ENCODE data around the gene MTUS2.

MTUS2 gene

DNA sequence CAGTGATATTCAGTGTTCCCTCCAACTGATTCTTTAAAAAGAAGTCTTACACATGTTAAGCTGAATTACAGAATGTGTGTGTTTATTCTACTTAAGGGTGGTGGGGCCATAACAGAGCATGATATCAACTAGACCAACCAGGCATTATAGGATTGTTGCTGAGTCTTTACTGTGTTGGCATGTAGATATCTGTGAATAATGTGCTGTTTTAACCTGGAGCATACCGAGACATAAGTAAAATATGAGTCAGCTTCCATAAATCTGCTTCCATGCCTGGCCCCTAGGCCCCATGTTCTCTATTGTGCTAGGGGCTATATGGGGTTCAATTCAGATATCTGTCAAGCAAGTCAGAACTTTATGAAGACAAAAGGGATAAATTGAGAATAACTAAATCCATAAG is 295.7 kb downstream of the MTUS2 start:
- H3K36me3 ChIP-seq (ENCODE audit: insufficient read depth, low read length), result no peaks in the 10 kb centered on the region
- no peaks in the 10 kb centered on the region for H4K20me1 ChIP-seq (ENCODE audit: insufficient read depth, low read length)
- TF ChIP-seq EZH2 (IDR thresholded peaks at IDR 0.05; ENCODE audit: borderline replicate concordance, low read depth, low read length, severe bottlenecking), result no peak
- no peak for TF ChIP-seq CTCF (IDR thresholded peaks at IDR 0.05; ENCODE audit: borderline replicate concordance, extremely low read depth, low read length, poor library complexity, severe bottlenecking)
- H3K79me2 ChIP-seq (ENCODE audit: insufficient read depth, low read length), result no peaks in the 10 kb centered on the region
- no peaks in the 10 kb centered on the region for H3K27me3 ChIP-seq (ENCODE audit: insufficient read depth, low read length, poor library complexity)
- DNase-seq, result no peak
- no peak overlapping the region for H3K4me2 ChIP-seq (ENCODE audit: insufficient read depth, low read length)
- no peak overlapping the region for H3K4me3 ChIP-seq (ENCODE audit: low read depth in 1 of 2, low read length in 2 of 2)
- H3K9ac ChIP-seq (ENCODE audit: low read depth, low read length), result no peak overlapping the region
- H2AFZ ChIP-seq (ENCODE audit: low read depth, low read length), result no peak overlapping the region
- H3K27ac ChIP-seq (ENCODE audit: low read length), result no peak overlapping the region
- H3K9me3 ChIP-seq (ENCODE audit: insufficient read depth, low read length, severe bottlenecking), result no peaks in the 10 kb centered on the region
- no peaks in the 10 kb centered on the region for H3K4me1 ChIP-seq (ENCODE audit: insufficient read depth, low read length)
- no peak for ATAC-seq (ENCODE audit: insufficient read depth, low read depth)

DNA sequence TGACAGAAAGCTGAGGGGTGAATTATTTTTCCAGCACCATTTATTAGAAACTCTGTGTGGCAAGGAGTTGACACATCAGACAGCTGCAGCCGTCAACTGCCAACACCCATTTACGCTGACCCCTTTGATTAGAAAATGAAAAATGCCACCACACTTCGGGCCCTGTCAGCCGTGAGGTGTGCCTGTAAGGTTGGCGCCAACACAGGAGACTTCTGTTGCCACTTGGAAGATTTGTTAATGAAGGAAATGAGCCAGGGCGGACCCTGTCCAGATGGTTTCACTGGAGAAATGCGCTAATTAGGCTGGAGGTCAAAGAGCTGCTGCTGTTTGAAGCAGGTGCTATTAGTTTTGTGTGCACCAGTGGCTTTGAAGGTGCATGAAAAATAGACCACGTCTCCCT is 297.5 kb downstream of the MTUS2 start:
- no peak overlapping the region for H3K9ac ChIP-seq (ENCODE audit: low read depth, low read length)
- H3K9me3 ChIP-seq (ENCODE audit: insufficient read depth, low read length, severe bottlenecking), result no peaks in the 10 kb centered on the region
- no peak overlapping the region for H3K27ac ChIP-seq (ENCODE audit: low read length)
- H4K20me1 ChIP-seq (ENCODE audit: insufficient read depth, low read length), result no peaks in the 10 kb centered on the region
- DNase-seq (no peak), ATAC-seq (ENCODE audit: insufficient read depth, low read depth) (no peak)
- H3K4me1 ChIP-seq (ENCODE audit: insufficient read depth, low read length), result no peaks in the 10 kb centered on the region
- no peak overlapping the region for H2AFZ ChIP-seq (ENCODE audit: low read depth, low read length)
- H3K27me3 ChIP-seq (ENCODE audit: insufficient read depth, low read length, poor library complexity), result no peaks in the 10 kb centered on the region
- H3K36me3 ChIP-seq (ENCODE audit: insufficient read depth, low read length), result no peaks in the 10 kb centered on the region
- no peak overlapping the region for H3K4me3 ChIP-seq (ENCODE audit: low read depth in 1 of 2, low read length in 2 of 2)
- TF ChIP-seq EZH2 (IDR thresholded peaks at IDR 0.05; ENCODE audit: borderline replicate concordance, low read depth, low read length, severe bottlenecking) (no peak), CTCF (IDR thresholded peaks at IDR 0.05; ENCODE audit: borderline replicate concordance, extremely low read depth, low read length, poor library complexity, severe bottlenecking) (no peak)
- H3K4me2 ChIP-seq (ENCODE audit: insufficient read depth, low read length), result no peak overlapping the region
- H3K79me2 ChIP-seq (ENCODE audit: insufficient read depth, low read length), result no peaks in the 10 kb centered on the region

- no peaks in the 10 kb centered on the region for H4K20me1 ChIP-seq (ENCODE audit: insufficient read depth, low read length)
- no peak for DNase-seq
- no peaks in the 10 kb centered on the region for H3K27me3 ChIP-seq (ENCODE audit: insufficient read depth, low read length, poor library complexity)
- H2AFZ ChIP-seq (ENCODE audit: low read depth, low read length), result peak overlapping the region; percentile 5; the same call in 1 of the 2 replicates
- no peaks in the 10 kb centered on the region for H3K9me3 ChIP-seq (ENCODE audit: insufficient read depth, low read length, severe bottlenecking)
- no peaks in the 10 kb centered on the region for H3K79me2 ChIP-seq (ENCODE audit: insufficient read depth, low read length)
- TF ChIP-seq CTCF (IDR thresholded peaks at IDR 0.05; ENCODE audit: borderline replicate concordance, extremely low read depth, low read length, poor library complexity, severe bottlenecking) (no peak), EZH2 (IDR thresholded peaks at IDR 0.05; ENCODE audit: borderline replicate concordance, low read depth, low read length, severe bottlenecking) (no peak)
- H3K4me3 ChIP-seq (ENCODE audit: low read depth in 1 of 2, low read length in 2 of 2), result no peak overlapping the region
- no peak overlapping the region for H3K9ac ChIP-seq (ENCODE audit: low read depth, low read length)
- H3K4me1 ChIP-seq (ENCODE audit: insufficient read depth, low read length), result no peaks in the 10 kb centered on the region
- H3K27ac ChIP-seq (ENCODE audit: low read length), result no peak overlapping the region
- ATAC-seq (ENCODE audit: insufficient read depth, low read depth), result no peak
- no peak overlapping the region for H3K4me2 ChIP-seq (ENCODE audit: insufficient read depth, low read length)
- H3K36me3 ChIP-seq (ENCODE audit: insufficient read depth, low read length), result no peaks in the 10 kb centered on the region
Observed at GRCh38 chr13:29118471-29118870, 298.3 kb downstream of the MTUS2 start.

Data from DND-41 (cell line).